Ishikawa (cell line): ENCODE measurements around the gene GUCA1A.

ENCODE experiments used
- CEBPB ChIP-seq: IDR thresholded peaks from 2 replicates; pipeline ENCODE4 v1.6.1; 2012
- CREB1 ChIP-seq: IDR thresholded peaks from 2 replicates; pipeline ENCODE4 v1.6.1; 2012; ENCODE audit warnings: low read depth
- EGR1 ChIP-seq: IDR thresholded peaks from 2 replicates; pipeline ENCODE4 v1.6.1; 2012
- EP300 ChIP-seq: IDR thresholded peaks from 2 replicates; pipeline ENCODE4 v1.6.1; 2012; ENCODE audit warnings: borderline replicate concordance
- NFIC ChIP-seq: IDR thresholded peaks from 2 replicates; pipeline ENCODE4 v1.6.1; 2012
- RAD21 ChIP-seq: IDR thresholded peaks from 2 replicates; pipeline ENCODE4 v1.6.1; 2012; ENCODE audit warnings: low read depth
- TAF1 ChIP-seq: IDR thresholded peaks from 2 replicates; pipeline ENCODE4 v1.6.1; 2012; ENCODE audit warnings: low read depth, mild to moderate bottlenecking
- TCF12 ChIP-seq: IDR thresholded peaks from 2 replicates; pipeline ENCODE4 v1.6.1; 2012; ENCODE audit warnings: low read depth
- TEAD4 ChIP-seq: IDR thresholded peaks from 2 replicates; pipeline ENCODE4 v1.6.1; 2012
- YY1 ChIP-seq: IDR thresholded peaks from 2 replicates; pipeline ENCODE4 v1.6.1; 2012; ENCODE audit warnings: low read depth
- TF ChIP-seq, protein P1 (sequence below): IDR thresholded peaks from 2 replicates; pipeline ENCODE4 v1.6.1; 2012; ENCODE audit warnings: low read depth, mild to moderate bottlenecking
- TF ChIP-seq, protein P2 (sequence below): IDR thresholded peaks from 2 replicates; pipeline ENCODE4 v1.6.1; 2012
- TF ChIP-seq, protein P3 (sequence below): IDR thresholded peaks from 2 replicates; pipeline ENCODE4 v1.6.1; 2012

DNA sequence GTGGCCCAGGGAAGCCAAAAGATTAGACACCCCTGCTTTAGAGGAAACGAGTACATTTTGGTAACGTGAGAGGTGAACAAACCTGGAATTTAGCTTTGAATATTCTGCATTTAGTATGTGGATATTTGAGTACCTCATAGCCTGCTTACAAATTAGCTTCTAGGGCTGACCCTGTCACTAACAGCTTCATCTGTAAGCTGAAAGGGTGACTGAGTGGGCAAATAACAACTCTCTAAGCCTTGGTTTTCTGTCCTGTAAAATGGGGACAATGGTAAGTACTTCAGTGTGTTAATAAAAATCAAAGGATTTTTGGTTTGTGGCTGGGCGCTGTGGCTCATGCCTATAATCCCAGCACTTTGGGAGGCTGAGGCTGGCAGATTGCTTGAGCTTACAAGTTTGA, 30.0 kb downstream of the GUCA1A start:
- TF ChIP-seq, protein P1, sequence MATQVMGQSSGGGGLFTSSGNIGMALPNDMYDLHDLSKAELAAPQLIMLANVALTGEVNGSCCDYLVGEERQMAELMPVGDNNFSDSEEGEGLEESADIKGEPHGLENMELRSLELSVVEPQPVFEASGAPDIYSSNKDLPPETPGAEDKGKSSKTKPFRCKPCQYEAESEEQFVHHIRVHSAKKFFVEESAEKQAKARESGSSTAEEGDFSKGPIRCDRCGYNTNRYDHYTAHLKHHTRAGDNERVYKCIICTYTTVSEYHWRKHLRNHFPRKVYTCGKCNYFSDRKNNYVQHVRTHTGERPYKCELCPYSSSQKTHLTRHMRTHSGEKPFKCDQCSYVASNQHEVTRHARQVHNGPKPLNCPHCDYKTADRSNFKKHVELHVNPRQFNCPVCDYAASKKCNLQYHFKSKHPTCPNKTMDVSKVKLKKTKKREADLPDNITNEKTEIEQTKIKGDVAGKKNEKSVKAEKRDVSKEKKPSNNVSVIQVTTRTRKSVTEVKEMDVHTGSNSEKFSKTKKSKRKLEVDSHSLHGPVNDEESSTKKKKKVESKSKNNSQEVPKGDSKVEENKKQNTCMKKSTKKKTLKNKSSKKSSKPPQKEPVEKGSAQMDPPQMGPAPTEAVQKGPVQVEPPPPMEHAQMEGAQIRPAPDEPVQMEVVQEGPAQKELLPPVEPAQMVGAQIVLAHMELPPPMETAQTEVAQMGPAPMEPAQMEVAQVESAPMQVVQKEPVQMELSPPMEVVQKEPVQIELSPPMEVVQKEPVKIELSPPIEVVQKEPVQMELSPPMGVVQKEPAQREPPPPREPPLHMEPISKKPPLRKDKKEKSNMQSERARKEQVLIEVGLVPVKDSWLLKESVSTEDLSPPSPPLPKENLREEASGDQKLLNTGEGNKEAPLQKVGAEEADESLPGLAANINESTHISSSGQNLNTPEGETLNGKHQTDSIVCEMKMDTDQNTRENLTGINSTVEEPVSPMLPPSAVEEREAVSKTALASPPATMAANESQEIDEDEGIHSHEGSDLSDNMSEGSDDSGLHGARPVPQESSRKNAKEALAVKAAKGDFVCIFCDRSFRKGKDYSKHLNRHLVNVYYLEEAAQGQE = no peak
- TF ChIP-seq NFIC = no peak
- TF ChIP-seq TAF1 = no peak
- TF ChIP-seq YY1 = no peak
- no peak for TF ChIP-seq CEBPB
- TF ChIP-seq TCF12 = no peak
- TF ChIP-seq, protein P2, sequence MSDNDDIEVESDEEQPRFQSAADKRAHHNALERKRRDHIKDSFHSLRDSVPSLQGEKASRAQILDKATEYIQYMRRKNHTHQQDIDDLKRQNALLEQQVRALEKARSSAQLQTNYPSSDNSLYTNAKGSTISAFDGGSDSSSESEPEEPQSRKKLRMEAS = no peak
- TF ChIP-seq EGR1 = no peak
- no peak for TF ChIP-seq CREB1
- no peak for TF ChIP-seq EP300
- no peak for TF ChIP-seq RAD21
- TF ChIP-seq, protein P3, sequence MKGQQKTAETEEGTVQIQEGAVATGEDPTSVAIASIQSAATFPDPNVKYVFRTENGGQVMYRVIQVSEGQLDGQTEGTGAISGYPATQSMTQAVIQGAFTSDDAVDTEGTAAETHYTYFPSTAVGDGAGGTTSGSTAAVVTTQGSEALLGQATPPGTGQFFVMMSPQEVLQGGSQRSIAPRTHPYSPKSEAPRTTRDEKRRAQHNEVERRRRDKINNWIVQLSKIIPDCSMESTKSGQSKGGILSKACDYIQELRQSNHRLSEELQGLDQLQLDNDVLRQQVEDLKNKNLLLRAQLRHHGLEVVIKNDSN = no peak
- TF ChIP-seq TEAD4 = no peak
